CD14-positive monocyte (primary cell): Measurements from ENCODE around the gene PTPRN2. TPM values are rescaled to one million over a fixed set of nuclear protein-coding genes. Genes with fewer than 3 reads are reported as not detected.

ENCODE experiments used
- DNase-seq, 3 donors: peaks; one replicate each; pipeline ENCODE4 v3.0.0-alpha.2; 2011 to 2022
- H2AFZ ChIP-seq: 2 replicates; pipeline ENCODE4 v1.6.0; 2012; ENCODE audit warnings: mild to moderate bottlenecking, low read depth, low read length, inconsistent platforms; ENCODE audit not compliant: insufficient read depth, poor library complexity, severe bottlenecking
- H3K27ac ChIP-seq, 2 donors: 1 replicate in 1 of 2; 2 replicates in 1 of 2; pipeline ENCODE4 v1.5.1; 2012 to 2013; ENCODE audit warnings: low read length in 2 of 2, control low read depth in 1 of 2, inconsistent platforms in 1 of 2, low read depth in 1 of 2, mild to moderate bottlenecking in 1 of 2
- H3K27me3 ChIP-seq, 2 donors: one replicate each; pipeline versions ENCODE4 v1.6.0 to v1.6.1; 2011 to 2013; ENCODE audit warnings: low read length in 2 of 2; ENCODE audit not compliant: control insufficient read depth in 2 of 2, insufficient read depth in 2 of 2
- H3K36me3 ChIP-seq, 2 donors: replicated peaks in 1 of 2; 1 replicate in 1 of 2; 2 replicates in 1 of 2; pipeline versions ENCODE4 v1.5.1 to v1.6.1; 2012 to 2013; ENCODE audit warnings: low read length in 2 of 2, control low read depth in 1 of 2, inconsistent platforms in 1 of 2, mild to moderate bottlenecking in 1 of 2; ENCODE audit not compliant: insufficient read depth in 2 of 2, control insufficient read depth in 1 of 2
- H3K4me1 ChIP-seq, 2 donors: 1 replicate in 1 of 2; 2 replicates in 1 of 2; pipeline versions ENCODE4 v1.5.1 to v1.6.1; 2012 to 2013; ENCODE audit warnings: low read length in 2 of 2, control low read depth in 1 of 2, inconsistent platforms in 1 of 2, mild to moderate bottlenecking in 1 of 2, moderate library complexity in 1 of 2; ENCODE audit not compliant: insufficient read depth in 2 of 2, control insufficient read depth in 1 of 2
- H3K4me2 ChIP-seq: replicated peaks from 2 replicates; pipeline ENCODE3; 2012; ENCODE audit warnings: low read length, moderate library complexity, mild to moderate bottlenecking; ENCODE audit not compliant: poor library complexity, severe bottlenecking; ENCODE audit errors: extremely low read depth
- H3K4me3 ChIP-seq, 3 experiments: fragments of 200-600 bp in 1 of 3; sonication (generic) in 1 of 3; replicated peaks in 1 of 3; 1 replicate in 2 of 3; 2 replicates in 1 of 3; pipeline ENCODE4 v1.5.1; 2011 to 2013; ENCODE audit warnings: low read length in 3 of 3, mild to moderate bottlenecking in 3 of 3, control low read depth in 2 of 3, low read depth in 2 of 3, inconsistent platforms in 1 of 3, moderate library complexity in 1 of 3
- H3K79me2 ChIP-seq: 2 replicates; pipeline ENCODE4 v1.6.0; 2012; ENCODE audit warnings: mild to moderate bottlenecking, control low read depth, inconsistent platforms, low read length, moderate library complexity; ENCODE audit not compliant: insufficient read depth
- H3K9ac ChIP-seq: 2 replicates; pipeline ENCODE4 v1.6.0; 2017; ENCODE audit warnings: low read length, mild to moderate bottlenecking; ENCODE audit not compliant: insufficient read depth, poor library complexity, severe bottlenecking
- H3K9me3 ChIP-seq, 2 donors: replicated peaks in 1 of 2; 1 replicate in 1 of 2; 2 replicates in 1 of 2; pipeline versions ENCODE4 v1.5.1 to v1.6.1; 2012 to 2013; ENCODE audit warnings: low read length in 2 of 2, control low read depth in 1 of 2; ENCODE audit not compliant: control insufficient read depth in 1 of 2, insufficient read depth in 1 of 2
- H4K20me1 ChIP-seq: 2 replicates; pipeline ENCODE4 v1.6.0; 2012; ENCODE audit warnings: mild to moderate bottlenecking, low read length, control low read depth, moderate library complexity; ENCODE audit not compliant: insufficient read depth
- H3K27ac Mint-ChIP-seq, 7 donors: one replicate each; pipeline ENCODE4 v1.8.0; 2020; ENCODE audit warnings: mild to moderate bottlenecking in 7 of 7, mixed read lengths in 7 of 7, moderate library complexity in 6 of 7, inconsistent platforms in 2 of 7
- H3K27me3 Mint-ChIP-seq, 3 donors: one replicate each; pipeline ENCODE4 v1.8.0; 2021 to 2022; ENCODE audit warnings: low read depth in 3 of 3, mild to moderate bottlenecking in 3 of 3, mixed read lengths in 3 of 3, moderate library complexity in 3 of 3, inconsistent platforms in 1 of 3
- H3K36me3 Mint-ChIP-seq, 2 donors: one replicate each; pipeline ENCODE4 v1.8.0; 2020; ENCODE audit warnings: mixed read lengths in 2 of 2, inconsistent platforms in 1 of 2, mild to moderate bottlenecking in 1 of 2
- H3K4me1 Mint-ChIP-seq: one replicate; pipeline ENCODE4 v1.8.0; 2020; ENCODE audit warnings: mild to moderate bottlenecking, mixed read lengths
- H3K4me3 Mint-ChIP-seq, 2 donors: one replicate each; pipeline ENCODE4 v1.8.0; 2020; ENCODE audit warnings: mild to moderate bottlenecking in 2 of 2, mixed read lengths in 2 of 2, moderate library complexity in 1 of 2
- H3K9me3 Mint-ChIP-seq, 7 donors: one replicate each; pipeline ENCODE4 v1.8.0; 2020 to 2022; ENCODE audit warnings: mixed read lengths in 7 of 7, mild to moderate bottlenecking in 6 of 7, moderate library complexity in 6 of 7, inconsistent platforms in 2 of 7
- WGBS: methylation state at CpG from one replicate; pipeline ENCODE4 v1.1.5; 2013; ENCODE audit warnings: missing lambda C conversion rate; ENCODE audit not compliant: insufficient coverage; 5-methylcytosine and 5-hydroxymethylcytosine counted together
- intact Hi-C, 2 donors: fragments of 100-400 bp; cut with micrococcal nuclease; formaldehyde crosslinking; loops; one replicate each; pipeline versions ENCODE4 v1.15.0 to v1.15.1; 2023
- polyA plus RNA-seq, 3 donors: library from polyadenylated mRNA; depleted of rRNA in 1 of 3; unstranded in 2 of 3; stranded (reverse) in 1 of 3; fragments of 300-500 nt in 2 of 3; fragments of >200 nt in 1 of 3; fragmentation: Illumina TruSeq in 2 of 3; gene quantifications; 1 replicate in 2 of 3; 2 replicates in 1 of 3; pipeline ENCODE4 v1.2.3, GENCODE V29; 2012 to 2021
- TF ChIP-seq, protein P1 (sequence below): fragments of 200-600 bp; IDR thresholded peaks from one replicate; pipeline ENCODE4 v1.8.0; 2022; ENCODE audit warnings: antibody characterized with exemption, mild to moderate bottlenecking

PTPRN2 gene
- polyA plus RNA-seq, 3 donors, result 0.25 to 1.4 (median 0.97) TPM

DNA sequence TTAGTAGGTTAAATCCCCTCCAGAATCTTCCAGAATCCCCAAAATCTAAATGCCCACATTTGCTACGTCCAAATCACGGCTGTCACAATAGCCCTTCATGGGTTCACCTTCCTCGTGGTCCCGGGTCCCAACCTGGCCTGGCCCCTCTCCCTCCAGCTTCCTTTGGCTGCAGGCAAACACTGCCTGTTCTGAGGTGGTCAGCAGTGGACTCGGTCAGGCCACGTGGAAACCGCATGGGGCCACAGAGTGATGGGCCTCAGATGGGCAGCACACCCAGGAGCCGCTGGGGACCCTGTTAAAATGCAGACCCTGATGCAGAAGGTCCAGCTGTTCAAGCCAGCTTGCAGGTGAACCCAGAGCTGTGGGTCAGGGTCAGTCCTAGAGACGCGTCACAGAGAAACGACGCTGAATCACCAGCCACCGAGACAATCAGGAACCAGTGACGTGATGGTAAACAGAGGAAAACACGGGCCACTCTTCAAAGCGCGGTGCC is 662.2 kb downstream of the PTPRN2 start:
- Mint-ChIP-seq H3K36me3 (no peaks in the 10 kb centered on the region), H3K4me1 (no peaks in the 10 kb centered on the region), H3K4me3 (no peak overlapping the region), H3K9me3 (peaks cover 0 to 6% (median 2%) of the 10 kb centered on the region in 7 donors), H3K27ac (no peak overlapping the region), H3K27me3 (peaks cover 4 to 8% (median 8%) of the 10 kb centered on the region in 3 donors)
- TF ChIP-seq, protein P1, sequence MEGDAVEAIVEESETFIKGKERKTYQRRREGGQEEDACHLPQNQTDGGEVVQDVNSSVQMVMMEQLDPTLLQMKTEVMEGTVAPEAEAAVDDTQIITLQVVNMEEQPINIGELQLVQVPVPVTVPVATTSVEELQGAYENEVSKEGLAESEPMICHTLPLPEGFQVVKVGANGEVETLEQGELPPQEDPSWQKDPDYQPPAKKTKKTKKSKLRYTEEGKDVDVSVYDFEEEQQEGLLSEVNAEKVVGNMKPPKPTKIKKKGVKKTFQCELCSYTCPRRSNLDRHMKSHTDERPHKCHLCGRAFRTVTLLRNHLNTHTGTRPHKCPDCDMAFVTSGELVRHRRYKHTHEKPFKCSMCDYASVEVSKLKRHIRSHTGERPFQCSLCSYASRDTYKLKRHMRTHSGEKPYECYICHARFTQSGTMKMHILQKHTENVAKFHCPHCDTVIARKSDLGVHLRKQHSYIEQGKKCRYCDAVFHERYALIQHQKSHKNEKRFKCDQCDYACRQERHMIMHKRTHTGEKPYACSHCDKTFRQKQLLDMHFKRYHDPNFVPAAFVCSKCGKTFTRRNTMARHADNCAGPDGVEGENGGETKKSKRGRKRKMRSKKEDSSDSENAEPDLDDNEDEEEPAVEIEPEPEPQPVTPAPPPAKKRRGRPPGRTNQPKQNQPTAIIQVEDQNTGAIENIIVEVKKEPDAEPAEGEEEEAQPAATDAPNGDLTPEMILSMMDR, result no peak
- Histone ChIP-seq H3K9me3 (no peaks in the 10 kb centered on the region), H4K20me1 (no peaks in the 10 kb centered on the region), H3K27me3 (no peaks in the 10 kb centered on the region), H3K79me2 (no peaks in the 10 kb centered on the region), H3K4me3 (no peak overlapping the region), H3K36me3 (no peaks in the 10 kb centered on the region), H3K4me1 (no peaks in the 10 kb centered on the region), H2AFZ (no peak overlapping the region), H3K4me2 (no peak overlapping the region), H3K27ac (no peak overlapping the region), H3K9ac (no peak overlapping the region)
- intact Hi-C loops, result no loop called here
- WGBS, result 88% methylated on average over 13 of the region's 17 CpGs
- no peak for DNase-seq

DNA sequence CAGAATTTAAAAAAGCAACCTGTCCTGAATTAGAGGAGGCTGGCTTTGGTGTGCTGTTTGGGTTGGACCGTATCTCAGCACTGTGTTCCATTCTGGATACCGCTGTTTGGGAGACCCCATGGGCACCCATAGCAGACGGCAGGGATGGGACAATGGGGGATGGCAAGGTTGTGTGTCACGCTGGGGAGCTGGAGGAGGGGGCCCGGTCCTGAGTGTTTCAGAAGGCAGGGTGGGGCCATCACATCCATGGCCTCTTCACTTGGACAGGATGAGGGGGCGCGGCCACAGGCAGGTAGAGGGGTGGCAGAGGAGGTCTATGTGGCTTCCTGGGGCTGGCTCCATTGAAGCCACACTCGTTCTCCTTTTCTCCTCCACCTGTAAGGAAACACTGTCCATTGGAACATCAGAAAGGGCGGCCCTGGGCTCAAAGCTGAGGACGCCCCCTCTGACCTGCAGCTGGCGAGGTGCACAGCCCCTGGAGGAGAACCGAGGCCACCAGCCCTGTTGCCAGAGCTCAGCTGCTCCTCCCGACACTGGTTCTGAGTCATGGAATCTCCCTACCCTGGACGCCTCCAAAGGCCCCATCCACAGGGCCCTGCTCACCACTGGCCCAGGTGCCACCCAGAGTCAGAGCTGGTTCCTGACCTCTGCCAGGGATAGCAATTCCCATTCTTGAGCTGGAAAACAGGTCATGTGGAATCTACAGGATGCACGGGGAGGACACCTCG is 663.6 kb downstream of the PTPRN2 start:
- intact Hi-C loops, result no loop called here
- no peak overlapping the region for H3K27ac Mint-ChIP-seq

More for the DNA sequence above, 663.6 kb downstream of the PTPRN2 start:
- Histone ChIP-seq H3K27ac (no peak overlapping the region), H3K4me3 (no peak overlapping the region), H3K79me2 (no peaks in the 10 kb centered on the region), H2AFZ (no peak overlapping the region), H3K4me2 (no peak overlapping the region), H4K20me1 (no peaks in the 10 kb centered on the region), H3K27me3 (no peaks in the 10 kb centered on the region), H3K36me3 (no peaks in the 10 kb centered on the region), H3K9ac (no peak overlapping the region), H3K4me1 (no peaks in the 10 kb centered on the region), H3K9me3 (no peaks in the 10 kb centered on the region)
- H3K4me3 Mint-ChIP-seq, result no peak overlapping the region
- no peaks in the 10 kb centered on the region for H3K4me1 Mint-ChIP-seq
- H3K27me3 Mint-ChIP-seq, result peaks cover 2 to 8% (median 8%) of the 10 kb centered on the region in 3 donors
- H3K36me3 Mint-ChIP-seq, result no peaks in the 10 kb centered on the region
- WGBS, result 92% methylated on average over 13 of the region's 16 CpGs
- DNase-seq, result no peak
- TF ChIP-seq, protein P1, result no peak
- H3K9me3 Mint-ChIP-seq, result peaks cover 0 to 3% (median 0%) of the 10 kb centered on the region in 7 donors
